Motor neuron (in vitro differentiated cells): ENCODE data around the gene NEXMIF. TPM values are rescaled to one million over a fixed set of nuclear protein-coding genes. Genes with fewer than 3 reads are reported as not detected.
"Not testable (repeated sequence)": the region's sequence is repeated elsewhere in the genome, so short reads cannot be mapped to it uniquely, and the experiment has no call there.

Experiments used
- ATAC-seq, 8 experiments: fragments of 200-7000 bp; cut with Tn5 transposase; replicated peaks in 6 of 8; 2 replicates each; pipeline ENCODE4 v1.8.0; 2021; ENCODE audit warnings: mild to moderate bottlenecking in 8 of 8, moderate library complexity in 8 of 8
- H3K27ac ChIP-seq, 2 donors: fragments of 250-450 bp; sonication (Bioruptor Pico); 2 replicates each; pipeline ENCODE4 v1.9.0; 2021; ENCODE audit warnings: antibody characterized with exemption in 2 of 2, mild to moderate bottlenecking in 2 of 2, moderate library complexity in 1 of 2
- H3K4me1 ChIP-seq, 2 donors: fragments of 250-450 bp; sonication (Bioruptor Pico); replicated peaks in 1 of 2; 2 replicates each; pipeline ENCODE4 v1.6.1; 2021; ENCODE audit warnings: antibody characterized with exemption in 2 of 2, mild to moderate bottlenecking in 2 of 2, moderate library complexity in 1 of 2
- H3K4me3 ChIP-seq, 5 donors: fragments of 250-450 bp; sonication (Bioruptor Pico); 2 replicates each; pipeline ENCODE4 v1.9.0; 2021; ENCODE audit warnings: antibody characterized with exemption in 5 of 5, mild to moderate bottlenecking in 5 of 5, moderate library complexity in 4 of 5
- whole genome bisulfite sequencing, 10 experiments: fragments of 450-650 bp; shearing (Covaris generic); methylation state at CpG; one replicate each; pipeline ENCODE4 v1.0.0; 2022; 5-methylcytosine and 5-hydroxymethylcytosine counted together
- in situ Hi-C, 9 experiments: fragments of 400-800 bp; cut with MboI; loops; one replicate each; pipeline ENCODE4 v1.15.0; 2021; ENCODE audit warnings: low sequenced_read_pairs in 9 of 9, low pct_unique_long_range_greater_than_20kb in 2 of 9; ENCODE audit not compliant: unreplicated experiment in 9 of 9
- total RNA-seq, 8 experiments: library from RNA; unstranded; fragments of 300-600 nt; gene quantifications; 2 replicates each; pipeline versions ENCODE4 v1.2.3 to v1.2.4, GENCODE V29; 2022

Gene NEXMIF
- total RNA-seq, 8 experiments from 2014 or later: 0.04 to 12.6 (median 9.0) TPM

- ATAC-seq: peak in 2 of 8 experiments; percentile 37 to 58
- Histone ChIP-seq H3K4me3 (no peak overlapping the region), H3K4me1 (peaks cover 2 to 3% of the 10 kb centered on the region in 2 donors), H3K27ac (no peak overlapping the region)
- WGBS, 10 experiments: 0 to 48% (median 13%) methylated on average over 1 to 3 of the region's 4 CpGs; no CpG with 5 or more reads in 5 of the 10 experiments
- in situ Hi-C loops: no loop called here
Measured at GRCh38 chrX:74890676-74891430, 34.4 kb downstream of the NEXMIF start.

GRCh38 chrX:74882383-74882782 lies 42.9 kb downstream of the NEXMIF start:
- H3K4me1 ChIP-seq, in situ Hi-C loops, H3K4me3 ChIP-seq, H3K27ac ChIP-seq, ATAC-seq: not testable (repeated sequence)
- no CpG with 5 or more reads among the region's 9 CpGs for WGBS, 10 experiments

- no peak overlapping the region for H3K4me3 ChIP-seq
- in situ Hi-C loops: no loop called here
- no peak overlapping the region for H3K27ac ChIP-seq
- no peaks in the 10 kb centered on the region for H3K4me1 ChIP-seq
- 49 to 100% methylated on average over 1 to 4 of the region's 4 CpGs; no CpG with 5 or more reads in 8 of the 10 experiments for WGBS, 10 experiments
- ATAC-seq: no peak
Measured at GRCh38 chrX:74865725-74866124, 59.5 kb downstream of the NEXMIF start.

GRCh38 chrX:74853255-74853654 lies 72.0 kb downstream of the NEXMIF start:
- 6 to 49% (median 36%) methylated on average over 1 to 2 of the region's 2 CpGs; no CpG with 5 or more reads in 6 of the 10 experiments for WGBS, 10 experiments
- no peaks in the 10 kb centered on the region for H3K4me1 ChIP-seq
- no peak overlapping the region for H3K27ac ChIP-seq
- in situ Hi-C loops: no loop called here
- ATAC-seq: no peak
- H3K4me3 ChIP-seq: no peak overlapping the region

- H3K4me3 ChIP-seq: no peak overlapping the region
- H3K27ac ChIP-seq: no peak overlapping the region
- ATAC-seq: no peak
- H3K4me1 ChIP-seq: no peaks in the 10 kb centered on the region
- in situ Hi-C loops: no loop called here
Measured at GRCh38 chrX:74835566-74835965, 89.7 kb downstream of the NEXMIF start.

DNA sequence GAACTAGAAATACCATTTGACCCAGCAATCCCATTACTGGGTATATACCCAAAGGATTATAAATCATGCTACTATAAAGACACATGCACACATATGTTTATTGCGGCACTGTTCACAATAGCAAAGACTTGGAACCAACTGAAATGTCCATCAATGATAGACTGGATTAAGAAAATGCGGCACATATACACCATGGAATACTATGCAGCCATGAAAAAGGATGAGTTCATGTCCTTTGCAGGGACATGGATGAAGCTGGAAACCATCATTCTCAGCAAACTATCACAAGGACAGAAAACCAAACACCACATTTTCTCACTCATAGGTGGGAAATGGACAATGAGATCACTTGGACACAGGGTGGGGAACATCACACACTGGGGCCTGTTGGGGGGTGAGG lies 105.5 kb downstream of the NEXMIF start:
- H3K4me1 ChIP-seq, H3K27ac ChIP-seq, ATAC-seq, H3K4me3 ChIP-seq: not testable (repeated sequence)
- in situ Hi-C loops: loop anchor here in 1 of 9 experiments (25.0 kb wide), 1 partner anchor 93 kb away; no protein-coding TSS in a partner anchor
- WGBS, 10 experiments: 8% methylated on average over 2 of the region's 2 CpGs; no CpG with 5 or more reads in 9 of the 10 experiments

DNA sequence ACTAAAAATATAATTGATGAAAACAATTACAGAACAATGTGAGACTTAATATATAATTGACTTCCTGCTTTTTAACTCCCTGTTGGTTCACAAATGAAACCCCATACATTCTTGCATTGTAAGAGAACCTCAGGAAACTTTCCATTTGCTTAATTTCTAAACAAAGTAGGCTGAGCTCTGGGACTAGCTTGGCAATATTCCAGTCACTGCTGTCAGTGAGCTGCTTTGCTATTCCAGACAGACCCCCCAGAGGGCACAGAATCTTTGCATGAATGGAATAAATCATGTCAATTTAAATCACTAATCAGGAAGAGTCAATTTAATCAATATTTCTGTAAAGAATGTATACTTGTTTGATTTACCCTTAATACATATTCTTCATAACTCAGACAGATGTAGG lies 110.6 kb downstream of the NEXMIF start:
- in situ Hi-C loops: loop anchor here in 1 of 9 experiments (25.0 kb wide), 1 partner anchor 98 kb away; no protein-coding TSS in a partner anchor
- no peaks in the 10 kb centered on the region for H3K4me1 ChIP-seq

DNA sequence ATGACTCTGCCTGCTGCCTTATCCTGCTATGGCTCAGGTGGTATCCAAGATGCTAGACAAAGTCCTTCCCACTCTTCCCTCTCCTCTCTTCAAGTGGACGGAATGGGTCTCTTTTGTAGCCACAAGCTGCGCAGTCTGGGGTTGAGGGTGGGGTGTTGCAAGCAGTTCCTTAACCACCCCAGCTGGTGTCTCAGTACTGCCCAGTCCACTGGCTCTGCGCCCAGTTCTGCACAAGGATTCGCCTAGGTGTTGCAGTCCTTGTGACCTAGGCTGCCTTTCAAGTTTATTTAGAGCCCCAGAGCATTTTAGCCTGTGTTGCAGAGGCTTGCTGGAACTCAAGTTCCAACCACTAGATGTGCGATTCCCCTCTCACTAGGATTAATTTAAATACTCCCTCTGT lies 120.7 kb downstream of the NEXMIF start:
- H3K27ac ChIP-seq: no peak overlapping the region
- ATAC-seq: no peak
- WGBS, 10 experiments: 0 to 100% (median 67%) methylated on average over 1 to 5 of the region's 5 CpGs; no CpG with 5 or more reads in 6 of the 10 experiments
- no peaks in the 10 kb centered on the region for H3K4me1 ChIP-seq
- H3K4me3 ChIP-seq: no peak overlapping the region
- in situ Hi-C loops: loop anchor here in 1 of 9 experiments (25.0 kb wide), 1 partner anchor 108 kb away; no protein-coding TSS in a partner anchor

More for the DNA sequence above, 110.6 kb downstream of the NEXMIF start:
- no peak for ATAC-seq
- Histone ChIP-seq H3K27ac (no peak overlapping the region), H3K4me3 (no peak overlapping the region)

DNA sequence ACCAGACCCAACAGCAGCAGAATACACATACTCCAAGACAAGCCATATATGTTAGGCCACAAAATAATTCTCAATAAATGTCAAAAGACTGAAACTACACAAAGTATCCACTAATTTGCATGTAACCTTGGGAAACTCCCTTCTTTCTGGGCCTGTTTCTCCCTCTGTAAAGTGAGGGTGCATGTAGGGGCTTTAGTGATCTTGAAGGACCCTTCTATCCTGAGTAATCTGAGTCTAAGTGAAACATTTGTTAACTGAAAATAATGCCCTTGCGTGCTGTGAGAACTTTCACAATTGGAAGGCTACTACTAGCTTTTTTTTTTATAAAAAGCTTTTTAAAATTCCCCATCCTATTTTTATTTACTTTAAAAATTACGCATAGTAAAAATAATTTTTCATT lies 125.2 kb downstream of the NEXMIF start:
- no peak overlapping the region for H3K4me3 ChIP-seq
- no peaks in the 10 kb centered on the region for H3K4me1 ChIP-seq
- no peak for ATAC-seq
- WGBS, 10 experiments: 7 to 100% (median 51%) methylated on average over 1 to 2 of the region's 2 CpGs; no CpG with 5 or more reads in 4 of the 10 experiments
- in situ Hi-C loops: loop anchor here in 1 of 9 experiments (25.0 kb wide), 1 partner anchor 112 kb away; no protein-coding TSS in a partner anchor
- no peak overlapping the region for H3K27ac ChIP-seq

DNA sequence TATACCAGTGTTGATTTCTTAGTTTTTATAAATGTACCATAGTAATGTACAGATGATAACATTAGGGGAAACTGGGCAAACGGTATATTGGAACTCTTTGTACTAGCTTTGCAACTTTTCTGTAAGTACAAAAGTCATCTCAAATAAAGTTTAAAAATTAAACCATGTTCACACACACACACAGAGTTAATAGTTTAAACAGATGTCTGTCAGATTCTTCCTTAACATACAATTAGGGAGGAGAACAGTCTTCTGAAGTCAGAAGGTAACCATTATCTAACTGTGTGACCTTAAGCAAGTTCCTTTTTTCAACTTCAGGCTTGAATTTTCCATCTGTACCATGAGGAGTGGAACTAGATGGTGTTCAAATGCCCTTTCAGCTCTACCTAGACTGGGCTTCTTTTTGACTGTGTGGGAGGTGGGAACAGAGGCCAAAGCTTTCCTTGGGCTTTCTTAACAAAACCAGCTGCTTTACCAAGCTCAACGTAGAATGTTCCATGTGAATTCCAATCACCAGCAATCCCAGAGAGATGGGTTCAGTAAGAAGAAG lies 127.8 kb downstream of the NEXMIF start:
- ATAC-seq: no peak

DNA sequence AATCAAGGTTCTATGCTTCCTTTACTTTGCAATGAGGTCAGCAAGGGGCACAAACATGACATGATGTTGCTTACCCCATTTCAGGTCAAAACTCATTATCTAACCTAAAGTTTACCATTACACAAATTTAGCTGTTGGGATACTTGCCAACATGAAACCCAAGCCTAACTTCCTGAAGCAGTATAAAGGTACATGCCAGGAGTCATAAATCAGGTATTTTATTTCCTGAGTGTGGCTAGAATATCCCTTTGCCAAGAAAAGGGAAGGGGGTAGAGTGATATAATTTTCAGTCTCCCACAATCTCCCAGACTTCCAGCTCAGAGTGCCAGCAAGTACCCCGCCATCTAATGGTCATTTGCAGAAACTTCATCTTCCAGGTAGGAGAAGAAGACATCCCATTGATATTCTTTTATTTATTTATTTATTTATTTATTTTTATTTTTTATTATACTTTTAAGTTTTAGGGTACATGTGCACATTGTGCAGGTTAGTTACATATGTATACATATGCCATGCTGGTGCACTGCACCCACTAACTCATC lies 136.6 kb downstream of the NEXMIF start:
- no peak overlapping the region for H3K4me3 ChIP-seq
- H3K27ac ChIP-seq: no peak overlapping the region
- WGBS, 10 experiments: no CpG with 5 or more reads among the region's 1 CpG
- no peak for ATAC-seq
- H3K4me1 ChIP-seq: no peaks in the 10 kb centered on the region
- in situ Hi-C loops: no loop called here

More for the DNA sequence above, 127.8 kb downstream of the NEXMIF start:
- Histone ChIP-seq H3K4me1 (no peaks in the 10 kb centered on the region), H3K4me3 (no peak overlapping the region), H3K27ac (no peak overlapping the region)
- 0 to 100% (median 57%) methylated on average over 1 to 2 of the region's 2 CpGs; no CpG with 5 or more reads in 2 of the 10 experiments for WGBS, 10 experiments
- in situ Hi-C loops: no loop called here

DNA sequence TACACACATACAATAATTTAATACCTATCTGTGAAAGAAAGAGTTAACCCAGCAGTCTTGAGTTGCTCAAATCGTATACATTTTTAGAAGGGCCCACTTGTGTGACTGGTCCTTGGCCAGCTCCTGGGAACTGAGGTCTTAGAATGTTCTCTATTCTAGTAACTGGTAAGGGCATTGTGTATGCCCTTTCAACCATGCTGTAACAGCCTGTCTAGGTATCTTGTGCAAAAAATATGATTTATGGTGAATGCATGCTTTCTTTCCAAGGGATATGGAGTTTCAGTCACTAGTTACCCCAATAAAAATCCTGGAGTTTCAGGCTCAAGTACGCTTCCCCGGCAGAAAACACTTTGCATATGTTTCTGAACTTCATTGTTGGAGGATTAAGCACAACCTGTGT lies 140.6 kb downstream of the NEXMIF start:
- no peak for ATAC-seq
- Histone ChIP-seq H3K4me3 (no peak overlapping the region), H3K4me1 (no peaks in the 10 kb centered on the region), H3K27ac (no peak overlapping the region)
- in situ Hi-C loops: no loop called here
- WGBS, 10 experiments: 33 to 83% methylated on average over 1 to 2 of the region's 3 CpGs; no CpG with 5 or more reads in 8 of the 10 experiments

DNA sequence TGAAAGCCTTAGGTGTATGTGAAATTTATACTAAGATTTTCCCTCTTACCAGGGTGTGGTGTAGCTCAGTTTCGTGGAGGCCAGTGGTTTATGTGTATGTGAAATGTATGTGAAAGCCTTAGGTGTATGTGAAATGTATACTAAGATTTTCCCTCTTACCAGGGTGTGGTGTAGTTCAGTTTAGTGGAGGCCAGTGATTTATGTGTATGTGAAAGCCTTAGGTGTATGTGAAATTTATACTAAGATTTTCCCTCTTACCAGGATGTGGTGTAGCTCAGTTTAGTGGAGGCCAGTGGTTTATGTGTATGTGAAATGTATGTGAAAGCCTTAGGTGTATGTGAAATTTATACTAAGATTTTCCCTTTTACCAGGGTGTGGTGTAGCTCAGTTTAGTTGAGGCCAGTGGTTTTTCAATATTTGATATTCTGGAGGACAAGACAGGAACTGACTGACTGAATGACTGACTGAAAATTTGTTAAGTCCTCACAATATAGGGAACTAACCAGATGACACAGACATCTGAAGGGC lies 143.7 kb downstream of the NEXMIF start:
- in situ Hi-C loops: no loop called here
- no peak for ATAC-seq
- H3K27ac ChIP-seq: no peak overlapping the region
- WGBS, 10 experiments: 0 to 50% (median 0%) methylated on average over 1 of the region's 1 CpG; no CpG with 5 or more reads in 6 of the 10 experiments
- H3K4me1 ChIP-seq: peaks cover 0 to 3% of the 10 kb centered on the region in 2 donors
- H3K4me3 ChIP-seq: no peak overlapping the region
